ENCODE results near the gene RPA1.
"Not testable (repeated sequence)": the region's sequence is repeated elsewhere in the genome, so short reads cannot be mapped to it uniquely, and the experiment has no call there.

Gene RPA1

GRCh38 chr17:1878419-1879121, 48.8 kb downstream of the RPA1 start:
- DNase-seq (ENCODE audit: low read depth in 2 of 2): no peak

GRCh38 chr17:1880851-1881630, 51.2 kb downstream of the RPA1 start:
- no peak for DNase-seq (ENCODE audit: low read depth in 2 of 2)

GRCh38 chr17:1882836-1883235, 53.0 kb downstream of the RPA1 start:
- no peak for DNase-seq (ENCODE audit: low read depth in 2 of 2)

- DNase-seq (ENCODE audit: low read depth in 2 of 2): no peak
Measured at GRCh38 chr17:1883536-1883935, 53.7 kb downstream of the RPA1 start.

- no peak for DNase-seq (ENCODE audit: low read depth in 2 of 2)
Measured at GRCh38 chr17:1888741-1889140, 58.9 kb downstream of the RPA1 start.

GRCh38 chr17:1890758-1891450, 61.1 kb downstream of the RPA1 start:
- no peak for DNase-seq (ENCODE audit: low read depth in 2 of 2)

- no peak for DNase-seq (ENCODE audit: low read depth in 2 of 2)
Measured at GRCh38 chr17:1894753-1895339, 65.0 kb downstream of the RPA1 start.

- not testable (repeated sequence) for DNase-seq (ENCODE audit: low read depth in 2 of 2)
Measured at GRCh38 chr17:1895479-1895878, 65.7 kb downstream of the RPA1 start.

- no peak for DNase-seq (ENCODE audit: low read depth in 2 of 2)
Measured at GRCh38 chr17:1896243-1897104, 66.7 kb downstream of the RPA1 start.

GRCh38 chr17:1897105-1897656, 67.4 kb downstream of the RPA1 start:
- no peak for DNase-seq (ENCODE audit: low read depth in 2 of 2)

GRCh38 chr17:1898332-1898731, 68.5 kb downstream of the RPA1 start:
- no peak for DNase-seq (ENCODE audit: low read depth in 2 of 2)

GRCh38 chr17:1898872-1899271, 69.1 kb downstream of the RPA1 start:
- no peak for DNase-seq (ENCODE audit: low read depth in 2 of 2)

GRCh38 chr17:1899403-1900000, 69.7 kb downstream of the RPA1 start:
- DNase-seq (ENCODE audit: low read depth in 2 of 2): no peak

- DNase-seq (ENCODE audit: low read depth in 2 of 2): no peak
Measured at GRCh38 chr17:1904273-1905182, 74.7 kb downstream of the RPA1 start.

GRCh38 chr17:1905190-1905913, 75.5 kb downstream of the RPA1 start:
- no peak for DNase-seq (ENCODE audit: low read depth in 2 of 2)

GRCh38 chr17:1906662-1907101, 76.9 kb downstream of the RPA1 start:
- no peak for DNase-seq (ENCODE audit: low read depth in 2 of 2)

- no peak for DNase-seq (ENCODE audit: low read depth in 2 of 2)
Measured at GRCh38 chr17:1907216-1907631, 77.4 kb downstream of the RPA1 start.

- DNase-seq (ENCODE audit: low read depth in 2 of 2): no peak
Measured at GRCh38 chr17:1907909-1908698, 78.3 kb downstream of the RPA1 start.
